Thyroid gland (tissue), 4 donors: ENCODE results near the gene TLE6.

Source experiments
- POLR2A ChIP-seq, 2 donors: fragments of 450-650 bp; IDR thresholded peaks; one replicate each; pipeline ENCODE4 v1.6.1; 2017; ENCODE audit warnings: antibody characterized with exemption in 2 of 2, mild to moderate bottlenecking in 2 of 2, moderate library complexity in 1 of 2
- TF ChIP-seq, protein P1 (sequence below), 6 experiments: fragments of 200-600 bp in 3 of 6; fragments of 450-650 bp in 3 of 6; sonication (generic) in 3 of 6; IDR thresholded peaks; one replicate each; pipeline ENCODE4 v1.5.1; 2016 to 2019; ENCODE audit warnings: antibody characterized with exemption in 6 of 6, mild to moderate bottlenecking in 2 of 6, inconsistent platforms in 1 of 6, moderate library complexity in 1 of 6

DNA sequence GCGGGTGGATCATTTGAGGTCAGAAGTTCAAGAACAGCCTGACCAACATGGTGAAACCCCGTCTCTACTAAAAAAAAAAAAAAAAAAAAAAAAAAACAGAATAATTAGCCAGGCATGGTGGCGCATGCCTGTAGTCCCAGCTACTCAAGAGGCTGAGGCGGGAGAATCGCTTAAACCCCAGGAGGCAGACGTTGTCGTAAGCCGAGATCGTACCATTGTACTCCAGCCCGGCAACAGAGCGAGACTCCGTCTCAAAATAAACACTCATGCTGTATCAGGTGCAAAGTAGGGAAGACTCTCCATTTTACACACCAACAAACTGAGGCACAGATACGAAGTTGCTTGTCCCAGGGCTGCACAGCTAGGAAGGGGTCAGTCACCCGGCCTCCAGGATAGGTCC lies 15.6 kb downstream of the TLE6 start:
- TF ChIP-seq, protein P1, sequence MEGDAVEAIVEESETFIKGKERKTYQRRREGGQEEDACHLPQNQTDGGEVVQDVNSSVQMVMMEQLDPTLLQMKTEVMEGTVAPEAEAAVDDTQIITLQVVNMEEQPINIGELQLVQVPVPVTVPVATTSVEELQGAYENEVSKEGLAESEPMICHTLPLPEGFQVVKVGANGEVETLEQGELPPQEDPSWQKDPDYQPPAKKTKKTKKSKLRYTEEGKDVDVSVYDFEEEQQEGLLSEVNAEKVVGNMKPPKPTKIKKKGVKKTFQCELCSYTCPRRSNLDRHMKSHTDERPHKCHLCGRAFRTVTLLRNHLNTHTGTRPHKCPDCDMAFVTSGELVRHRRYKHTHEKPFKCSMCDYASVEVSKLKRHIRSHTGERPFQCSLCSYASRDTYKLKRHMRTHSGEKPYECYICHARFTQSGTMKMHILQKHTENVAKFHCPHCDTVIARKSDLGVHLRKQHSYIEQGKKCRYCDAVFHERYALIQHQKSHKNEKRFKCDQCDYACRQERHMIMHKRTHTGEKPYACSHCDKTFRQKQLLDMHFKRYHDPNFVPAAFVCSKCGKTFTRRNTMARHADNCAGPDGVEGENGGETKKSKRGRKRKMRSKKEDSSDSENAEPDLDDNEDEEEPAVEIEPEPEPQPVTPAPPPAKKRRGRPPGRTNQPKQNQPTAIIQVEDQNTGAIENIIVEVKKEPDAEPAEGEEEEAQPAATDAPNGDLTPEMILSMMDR (IDR thresholded peaks at IDR 0.05): no peak
- TF ChIP-seq POLR2A (IDR thresholded peaks at IDR 0.05): no peak
